ENCODE measurements around the gene RGS6. TPM values are rescaled to one million over a fixed set of nuclear protein-coding genes. Genes with fewer than 3 reads are reported as not detected.
A peak's percentile ranks its signal among the peaks of the same experiment; 100 is the strongest.

RGS6 gene
- total RNA-seq, 4 donors from 2014 or later = 0.46 to 3.7 (median 1.6) TPM

GRCh38 chr14:72532686-72533454, 600.6 kb downstream of the RGS6 start:
- in situ Hi-C loops (cut with MboI; ENCODE audit: low sequenced_read_pairs in 4 of 4) (no loop called here), intact Hi-C loops (cut with DNase I; ENCODE audit: low total_unique reads) (no loop called here)
- no peak for ATAC-seq

GRCh38 chr14:72535485-72535884, 603.3 kb downstream of the RGS6 start:
- Histone ChIP-seq H3K36me3 (no peaks in the 10 kb centered on the region), H3K9me3 (no peaks in the 10 kb centered on the region), H3K4me3 (no peak overlapping the region), H3K4me1 (no peaks in the 10 kb centered on the region), H3K27me3 (no peaks in the 10 kb centered on the region), H3K27ac (no peak overlapping the region)
- TF ChIP-seq, protein P1, sequence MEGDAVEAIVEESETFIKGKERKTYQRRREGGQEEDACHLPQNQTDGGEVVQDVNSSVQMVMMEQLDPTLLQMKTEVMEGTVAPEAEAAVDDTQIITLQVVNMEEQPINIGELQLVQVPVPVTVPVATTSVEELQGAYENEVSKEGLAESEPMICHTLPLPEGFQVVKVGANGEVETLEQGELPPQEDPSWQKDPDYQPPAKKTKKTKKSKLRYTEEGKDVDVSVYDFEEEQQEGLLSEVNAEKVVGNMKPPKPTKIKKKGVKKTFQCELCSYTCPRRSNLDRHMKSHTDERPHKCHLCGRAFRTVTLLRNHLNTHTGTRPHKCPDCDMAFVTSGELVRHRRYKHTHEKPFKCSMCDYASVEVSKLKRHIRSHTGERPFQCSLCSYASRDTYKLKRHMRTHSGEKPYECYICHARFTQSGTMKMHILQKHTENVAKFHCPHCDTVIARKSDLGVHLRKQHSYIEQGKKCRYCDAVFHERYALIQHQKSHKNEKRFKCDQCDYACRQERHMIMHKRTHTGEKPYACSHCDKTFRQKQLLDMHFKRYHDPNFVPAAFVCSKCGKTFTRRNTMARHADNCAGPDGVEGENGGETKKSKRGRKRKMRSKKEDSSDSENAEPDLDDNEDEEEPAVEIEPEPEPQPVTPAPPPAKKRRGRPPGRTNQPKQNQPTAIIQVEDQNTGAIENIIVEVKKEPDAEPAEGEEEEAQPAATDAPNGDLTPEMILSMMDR (IDR thresholded peaks at IDR 0.05 in 4 of 5, conservative IDR thresholded peaks at IDR 0.05 in 1 of 5) = no peak
- no peak for TF ChIP-seq POLR2A (IDR thresholded peaks at IDR 0.05)
- intact Hi-C loops (cut with DNase I; ENCODE audit: low total_unique reads) (no loop called here), in situ Hi-C loops (cut with MboI; ENCODE audit: low sequenced_read_pairs in 4 of 4) (no loop called here)
- ATAC-seq = no peak
- no peak for DNase-seq

More at GRCh38 chr14:72532686-72533454, 600.6 kb downstream of the RGS6 start:
- no peaks in the 10 kb centered on the region for H3K9me3 ChIP-seq
- no peaks in the 10 kb centered on the region for H3K4me1 ChIP-seq
- H3K36me3 ChIP-seq = no peaks in the 10 kb centered on the region
- H3K4me3 ChIP-seq = no peak overlapping the region
- DNase-seq = no peak
- no peak overlapping the region for H3K27ac ChIP-seq
- TF ChIP-seq, protein P1 (IDR thresholded peaks at IDR 0.05 in 4 of 5, conservative IDR thresholded peaks at IDR 0.05 in 1 of 5) = no peak
- TF ChIP-seq POLR2A (IDR thresholded peaks at IDR 0.05) = no peak
- no peaks in the 10 kb centered on the region for H3K27me3 ChIP-seq

DNA sequence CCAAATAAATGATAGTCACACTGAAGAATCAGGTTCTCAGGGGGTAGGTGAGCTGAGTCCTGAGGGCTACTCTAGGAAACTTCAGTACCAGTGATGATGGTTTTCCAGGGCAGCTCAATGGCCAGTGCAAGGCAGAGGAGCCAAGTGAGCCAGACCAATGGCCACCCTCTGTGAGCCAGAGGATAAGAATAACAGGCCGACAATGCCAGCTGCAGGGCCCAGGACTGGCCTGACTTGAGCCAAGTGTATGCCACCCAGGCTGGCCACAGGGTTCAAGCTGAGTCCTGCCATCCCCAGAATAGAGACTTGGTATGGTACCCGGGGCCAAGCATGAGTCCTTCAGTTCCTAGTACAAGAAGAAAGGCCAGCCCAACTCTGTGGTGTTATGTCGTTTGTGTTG, 606.2 kb downstream of the RGS6 start:
- H3K4me1 ChIP-seq = no peaks in the 10 kb centered on the region
- TF ChIP-seq POLR2A (IDR thresholded peaks at IDR 0.05) = no peak
- TF ChIP-seq, protein P1 (IDR thresholded peaks at IDR 0.05 in 4 of 5, conservative IDR thresholded peaks at IDR 0.05 in 1 of 5) = no peak
- no peak overlapping the region for H3K27ac ChIP-seq
- ATAC-seq (peak in 1 of 2 donors; percentile 24), DNase-seq (no peak)
- no peaks in the 10 kb centered on the region for H3K36me3 ChIP-seq
- in situ Hi-C loops (cut with MboI; ENCODE audit: low sequenced_read_pairs in 4 of 4) (no loop called here), intact Hi-C loops (cut with DNase I; ENCODE audit: low total_unique reads) (no loop called here)
- no peaks in the 10 kb centered on the region for H3K27me3 ChIP-seq
- H3K9me3 ChIP-seq = no peaks in the 10 kb centered on the region
- H3K4me3 ChIP-seq = no peak overlapping the region

GRCh38 chr14:72539661-72540315, 607.6 kb downstream of the RGS6 start:
- in situ Hi-C loops (cut with MboI; ENCODE audit: low sequenced_read_pairs in 4 of 4) = no loop called here
- H3K27ac ChIP-seq = no peak overlapping the region
- DNase-seq = no peak

More at GRCh38 chr14:72539661-72540315, 607.6 kb downstream of the RGS6 start:
- Histone ChIP-seq H3K4me3 (no peak overlapping the region), H3K36me3 (no peaks in the 10 kb centered on the region), H3K27me3 (no peaks in the 10 kb centered on the region), H3K4me1 (peaks cover 1 to 9% of the 10 kb centered on the region in 2 donors), H3K9me3 (no peaks in the 10 kb centered on the region)
- no peak for ATAC-seq
- intact Hi-C loops (cut with DNase I; ENCODE audit: low total_unique reads) = no loop called here
- TF ChIP-seq, protein P1 (IDR thresholded peaks at IDR 0.05 in 4 of 5, conservative IDR thresholded peaks at IDR 0.05 in 1 of 5) = no peak
- TF ChIP-seq POLR2A (IDR thresholded peaks at IDR 0.05) = no peak

Measured in gastrocnemius medialis (tissue), 4 donors.